ENCODE data around the gene FARP2. TPM values are rescaled to one million over a fixed set of nuclear protein-coding genes. Genes with fewer than 3 reads are reported as not detected.

Gene FARP2
- total RNA-seq (2022; extraction: Qiagen RNA extraction; ENCODE audit: low read depth), result 26.2 to 37.1 TPM (median 30.4 TPM) in 5 replicates

DNA sequence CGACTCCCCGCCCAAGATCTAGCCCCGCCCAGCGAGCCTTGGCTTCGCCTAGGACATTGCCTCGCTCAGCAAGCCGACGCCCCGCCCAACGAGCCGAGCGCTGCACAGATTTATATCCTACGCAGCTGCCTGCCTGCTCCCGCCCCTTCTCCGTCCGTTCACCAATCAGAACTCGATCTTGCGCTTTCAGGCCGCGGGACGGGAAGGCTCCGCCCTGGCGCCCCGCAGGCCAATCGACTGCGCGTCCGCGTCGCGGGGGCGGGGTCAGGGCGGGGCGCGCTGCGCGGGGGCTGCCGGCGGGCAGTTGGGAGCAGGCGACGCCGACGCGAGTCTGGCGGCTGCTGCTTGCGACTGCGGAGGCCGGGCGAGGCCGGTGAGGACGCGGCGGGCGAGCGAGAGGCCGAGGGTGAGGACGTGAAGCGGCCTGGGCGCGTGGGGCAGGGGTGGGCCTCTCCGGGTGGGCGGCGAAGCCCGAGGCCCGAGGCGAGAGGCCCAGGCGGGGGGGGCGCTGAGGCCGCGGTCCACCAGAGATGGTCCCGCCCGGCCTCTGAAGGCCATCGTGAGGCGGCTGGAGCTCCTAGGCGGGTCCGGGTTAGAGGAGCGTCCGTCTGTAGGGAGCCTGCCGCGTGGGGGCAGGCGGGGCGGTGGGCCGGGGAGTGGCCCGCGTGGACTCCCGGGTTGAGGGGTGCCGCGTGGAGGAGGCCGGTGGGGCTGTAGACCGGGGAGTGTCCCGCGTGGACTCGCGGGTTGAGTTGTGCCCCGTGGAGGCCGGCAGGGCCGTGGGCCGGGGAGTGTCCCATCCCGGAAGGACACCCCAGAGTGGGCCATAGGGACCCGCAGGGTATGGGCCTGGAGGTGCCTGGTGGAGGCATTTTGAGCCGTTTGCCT lies at the start of gene FARP2:
TSS of gene FARP2 (plus strand) at position 303 of the 888 bp plus-strand sequence. CDS start 16,823 bp downstream, outside the sequence.

DNA sequence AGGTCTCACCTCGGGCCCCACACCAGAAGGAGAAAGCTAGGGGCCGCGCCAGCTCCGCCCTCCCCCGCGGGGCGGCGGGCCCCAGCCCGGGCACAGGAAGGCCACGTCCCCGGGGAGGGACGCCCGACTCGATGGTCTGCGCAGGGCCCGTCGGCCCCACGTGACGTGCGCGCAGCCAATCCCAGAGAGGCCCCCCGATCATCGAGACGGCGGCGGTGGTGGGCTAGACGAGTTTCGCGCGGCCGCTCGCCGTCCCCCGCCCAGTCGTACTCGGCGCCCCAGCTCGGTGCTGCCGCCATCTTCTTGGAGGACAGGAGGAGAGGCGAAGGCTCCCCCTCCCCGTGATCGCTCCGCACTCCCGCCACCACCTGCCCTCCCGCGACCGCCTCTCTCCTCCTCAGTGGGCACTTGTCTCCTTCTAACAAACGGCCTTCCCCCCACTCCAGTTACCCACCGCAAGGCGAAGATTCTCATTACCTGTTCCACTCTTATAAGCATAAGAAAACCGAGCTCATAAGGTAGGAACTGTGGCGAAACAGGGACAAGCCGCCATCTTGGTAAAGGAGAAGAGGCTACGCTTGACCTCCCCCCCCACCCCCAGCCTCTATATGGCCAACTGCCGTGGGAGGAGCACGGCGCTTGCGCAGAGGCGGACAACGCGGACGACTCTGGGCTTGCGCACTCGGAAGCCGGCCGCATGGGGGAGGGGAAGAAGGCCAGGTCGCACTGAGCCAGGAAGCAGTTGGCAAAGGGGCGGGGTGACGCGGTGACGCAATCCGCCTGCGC lies 40.8 kb upstream of the FARP2 start, which contains the start of gene HDLBP:
TSS of gene HDLBP (minus strand) at position 580 of the 786 bp plus-strand sequence. CDS start 48,803 bp downstream, outside the sequence.

DNA sequence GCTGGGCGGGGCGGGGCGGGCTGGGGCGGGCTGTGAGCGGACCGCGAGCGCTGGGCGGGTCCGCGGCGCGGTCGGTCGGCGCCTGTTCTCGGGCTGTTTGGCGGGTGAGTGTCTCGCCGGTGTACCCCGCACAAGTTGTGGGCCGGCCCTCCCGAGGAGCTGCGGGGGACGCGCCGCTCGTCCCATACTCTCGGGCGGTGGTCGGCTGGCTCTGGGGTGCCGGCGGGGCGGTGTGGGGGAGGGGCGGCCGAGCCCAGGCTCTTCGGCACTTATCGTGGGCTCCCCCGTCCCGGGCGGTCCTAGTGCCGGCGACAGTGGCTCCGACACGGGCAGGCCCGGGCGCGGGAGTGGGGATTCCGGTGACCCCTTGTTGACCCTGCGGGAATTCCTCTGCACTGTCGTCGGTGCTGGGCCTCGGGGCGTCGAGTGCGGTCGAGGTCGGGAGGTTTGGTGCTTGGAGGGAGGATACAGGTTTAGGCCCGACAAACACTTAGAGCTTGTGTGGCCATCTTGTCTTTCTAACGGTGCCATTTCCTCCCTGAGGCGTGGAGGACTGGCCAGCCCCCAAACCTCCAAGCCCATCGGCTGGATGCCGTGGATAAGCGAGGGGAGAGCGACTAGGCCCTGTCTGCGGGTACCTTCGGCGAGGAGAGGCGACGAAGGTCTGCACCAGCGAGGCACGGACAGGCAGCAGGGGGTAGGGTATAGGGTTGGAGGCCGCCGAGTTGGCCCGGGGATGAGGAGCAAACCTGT lies 40.0 kb upstream of the FARP2 start, which contains the start of gene SEPTIN2:
TSS of gene SEPTIN2 (plus strand) at position 47 of the 753 bp plus-strand sequence. CDS start 8,308 bp downstream, outside the sequence.

GRCh38 chr2:241508240-241509154 lies 152.4 kb downstream of the FARP2 start, which contains the start of gene STK25:
STK25 (minus strand) TSS chr2:241508584; CDS start chr2:241508035, 549 bp downstream.

Other genes starting within 250 kb of the FARP2 start
- gene PASK, start 206.8 kb upstream of the FARP2 start, total RNA-seq (2022; extraction: Qiagen RNA extraction; ENCODE audit: low read depth), result 6.4 to 9.9 TPM (median 8.7 TPM) in 5 replicates
- gene PPP1R7, start 205.8 kb upstream of the FARP2 start, total RNA-seq (2022; extraction: Qiagen RNA extraction; ENCODE audit: low read depth), result 57.6 to 69.1 TPM (median 59.1 TPM) in 5 replicates
- gene ANO7, start 167.6 kb upstream of the FARP2 start, total RNA-seq (2022; extraction: Qiagen RNA extraction; ENCODE audit: low read depth), result 1.9 to 2.6 TPM (median 2.1 TPM) in 5 replicates
- gene HDLBP, start 40.6 kb upstream of the FARP2 start, total RNA-seq (2022; extraction: Qiagen RNA extraction; ENCODE audit: low read depth), result 269 to 292 TPM (median 283 TPM) in 5 replicates
- 253 to 324 TPM (median 293 TPM) in 5 replicates for gene SEPTIN2, start 40.4 kb upstream of the FARP2 start, total RNA-seq (2022; extraction: Qiagen RNA extraction; ENCODE audit: low read depth)
- gene STK25, start 152.3 kb downstream of the FARP2 start, total RNA-seq (2022; extraction: Qiagen RNA extraction; ENCODE audit: low read depth), result 94.9 to 119 TPM (median 107 TPM) in 5 replicates
- 22.6 to 33.2 TPM (median 30.6 TPM) in 5 replicates for gene BOK, start 202.5 kb downstream of the FARP2 start, total RNA-seq (2022; extraction: Qiagen RNA extraction; ENCODE audit: low read depth)

Measured in A549 treated with DMSO at 1 μM for 4 hours (cell line).